Right ventricle myocardium superior (tissue), 1 donor: ENCODE measurements around the gene AGPAT3. TPM values are rescaled to one million over a fixed set of nuclear protein-coding genes. Genes with fewer than 3 reads are reported as not detected.
"Not testable (repeated sequence)": the region's sequence is repeated elsewhere in the genome, so short reads cannot be mapped to it uniquely, and the experiment has no call there.

Experiments
- ATAC-seq: fragments of 200-7000 bp; cut with Tn5 transposase; one replicate; pipeline ENCODE4 v1.9.1; 2020; ENCODE audit warnings: mild to moderate bottlenecking; ENCODE audit not compliant: poor library complexity
- DNase-seq: peaks from one replicate; pipeline ENCODE4 v3.0.0-alpha.2; 2020
- intact Hi-C: fragments of 100-400 bp; cut with DNase I; formaldehyde crosslinking; loops from one replicate; pipeline ENCODE4 v1.11.2; 2022
- long read RNA-seq: library from polyadenylated mRNA; unstranded; transcript quantifications from one replicate; pipeline ENCODE4 v2.0.0, GENCODE V29; 2021
- total RNA-seq: library from RNA; stranded (reverse); fragmentation: NEBNext Ultra II Directional; extraction: Animal tissue kit (Norgen Biotek cat#: 25700); gene quantifications from one replicate; pipeline ENCODE4 v1.2.1, GENCODE V29; 2021
- donor health status: DM: no; HTN: yes; CAD: no; lungs with severe emphysema.

AGPAT3 gene
- 96.3 TPM for total RNA-seq
- long read RNA-seq, full-length matches to known transcripts: 17 of 108 reads
- long read RNA-seq, partial matches to known transcripts: 3 of 108 reads
- long read RNA-seq, other reads (novel, unspliced or antisense): 88 of 108 reads

- ATAC-seq: peak; percentile 9
- intact Hi-C loops: loop anchor here (10.0 kb wide), 1 partner anchor 60 kb away; no protein-coding TSS in a partner anchor
- DNase-seq: peak; percentile 68
Observed at GRCh38 chr21:43864962-43865539, at the start of gene AGPAT3. AGPAT3 (plus strand) TSS chr21:43865223; CDS start chr21:43959682, 94,459 bp downstream.

- peak; percentile 33 for DNase-seq
- no peak for ATAC-seq
- intact Hi-C loops: no loop called here
Observed at GRCh38 chr21:43815991-43816390, 49.0 kb upstream of the AGPAT3 start.

GRCh38 chr21:43816611-43817071, 48.4 kb upstream of the AGPAT3 start:
- ATAC-seq (no peak), DNase-seq (peak; percentile 10)
- intact Hi-C loops: no loop called here

GRCh38 chr21:43817157-43818086, 47.6 kb upstream of the AGPAT3 start:
- ATAC-seq (peak; percentile 14), DNase-seq (peak; percentile 43)
- intact Hi-C loops: no loop called here

GRCh38 chr21:43818685-43819084, 46.3 kb upstream of the AGPAT3 start:
- DNase-seq: peak; percentile 6
- intact Hi-C loops: no loop called here

GRCh38 chr21:43819511-43820405, 45.3 kb upstream of the AGPAT3 start:
- no peak for ATAC-seq
- DNase-seq: peak; percentile 35
- intact Hi-C loops: no loop called here

More at GRCh38 chr21:43818685-43819084, 46.3 kb upstream of the AGPAT3 start:
- ATAC-seq: peak; percentile 50

GRCh38 chr21:43820466-43820865, 44.6 kb upstream of the AGPAT3 start:
- DNase-seq (peak; percentile 24), ATAC-seq (no peak)
- intact Hi-C loops: no loop called here

GRCh38 chr21:43822166-43822565, 42.9 kb upstream of the AGPAT3 start:
- intact Hi-C loops, ATAC-seq: not testable (repeated sequence)
- peak; percentile 29 for DNase-seq

- ATAC-seq, intact Hi-C loops, DNase-seq: not testable (repeated sequence)
Observed at GRCh38 chr21:43822741-43823140, 42.3 kb upstream of the AGPAT3 start.

- DNase-seq (no peak), ATAC-seq (no peak)
- intact Hi-C loops: loop anchor here (5.0 kb wide), 1 partner anchor 128 kb away; no protein-coding TSS in a partner anchor
Observed at GRCh38 chr21:43824333-43825241, 40.4 kb upstream of the AGPAT3 start.

GRCh38 chr21:43825242-43825935, 39.6 kb upstream of the AGPAT3 start:
- ATAC-seq (no peak), DNase-seq (no peak)
- intact Hi-C loops: loop anchor here (5.0 kb wide), 1 partner anchor 127 kb away; no protein-coding TSS in a partner anchor

GRCh38 chr21:43825936-43826622, 38.9 kb upstream of the AGPAT3 start:
- DNase-seq: no peak
- peak; percentile 48 for ATAC-seq
- intact Hi-C loops: loop anchor here (5.0 kb wide), 1 partner anchor 126 kb away; no protein-coding TSS in a partner anchor

GRCh38 chr21:43826623-43826974, 38.4 kb upstream of the AGPAT3 start:
- intact Hi-C loops: loop anchor here (5.0 kb wide), 1 partner anchor 126 kb away; no protein-coding TSS in a partner anchor
- no peak for ATAC-seq
- DNase-seq: no peak

GRCh38 chr21:43827015-43827611, 37.9 kb upstream of the AGPAT3 start:
- DNase-seq: no peak
- intact Hi-C loops: loop anchor here (5.0 kb wide), 1 partner anchor 125 kb away; no protein-coding TSS in a partner anchor
- ATAC-seq: peak; percentile 28

- intact Hi-C loops: loop anchor here (5.0 kb wide), 1 partner anchor 123 kb away; no protein-coding TSS in a partner anchor
- ATAC-seq (no peak), DNase-seq (no peak)
Observed at GRCh38 chr21:43829161-43829560, 35.9 kb upstream of the AGPAT3 start.
